HUES6 (cell line): ENCODE results near the gene TBX20.

Source experiments
- H3K27ac ChIP-seq: 2 replicates; pipeline ENCODE4 v1.7.0; 2013; ENCODE audit warnings: low read depth, mild to moderate bottlenecking, low read length, inconsistent platforms
- H3K27me3 ChIP-seq: 2 replicates; pipeline ENCODE4 v1.6.1; 2013; ENCODE audit warnings: low read length; ENCODE audit not compliant: control insufficient read depth, insufficient read depth
- H3K36me3 ChIP-seq: 2 replicates; pipeline ENCODE4 v1.6.1; 2013; ENCODE audit warnings: low read length; ENCODE audit not compliant: control insufficient read depth, insufficient read depth
- H3K4me1 ChIP-seq: 2 replicates; pipeline ENCODE4 v1.6.1; 2013; ENCODE audit warnings: low read length; ENCODE audit not compliant: control insufficient read depth, insufficient read depth
- H3K4me3 ChIP-seq: 2 replicates; pipeline ENCODE4 v1.5.1; 2013; ENCODE audit warnings: low read depth, low read length
- H3K9ac ChIP-seq: one replicate; pipeline ENCODE4 v1.6.1; 2013; ENCODE audit warnings: mild to moderate bottlenecking, low read length
- H3K9me3 ChIP-seq: 2 replicates; pipeline ENCODE4 v1.6.1; 2013; ENCODE audit warnings: low read depth, low read length; ENCODE audit not compliant: control insufficient read depth, insufficient read depth

Gene TBX20

GRCh38 chr7:35253710-35254495, at the start of gene TBX20:
TBX20 (minus strand) TSS chr7:35254100; CDS start chr7:35253620, 480 bp downstream.
- Histone ChIP-seq H3K36me3 (no peaks in the 10 kb centered on the region), H3K9me3 (no peaks in the 10 kb centered on the region), H3K9ac (peak within 1 kb of the TSS; percentile 69), H3K27me3 (peaks cover 100% of the 10 kb centered on the region), H3K4me1 (peaks cover 35% of the 10 kb centered on the region), H3K27ac (no peak within 1 kb of the TSS), H3K4me3 (peak within 1 kb of the TSS; percentile 68)

- Histone ChIP-seq H3K4me1 (no peaks in the 10 kb centered on the region), H3K27ac (no peak overlapping the region)
Observed at GRCh38 chr7:35289376-35289775, 35.5 kb upstream of the TBX20 start.

GRCh38 chr7:35286986-35287385, 33.1 kb upstream of the TBX20 start:
- H3K27ac ChIP-seq: no peak overlapping the region
- no peak overlapping the region for H3K9ac ChIP-seq
- H3K4me1 ChIP-seq: no peaks in the 10 kb centered on the region
- no peaks in the 10 kb centered on the region; the same call in 1 of the 2 replicates for H3K27me3 ChIP-seq
- no peaks in the 10 kb centered on the region for H3K36me3 ChIP-seq
- H3K9me3 ChIP-seq: no peaks in the 10 kb centered on the region
- no peak overlapping the region for H3K4me3 ChIP-seq

More at GRCh38 chr7:35289376-35289775, 35.5 kb upstream of the TBX20 start:
- Histone ChIP-seq H3K4me3 (no peak overlapping the region), H3K9me3 (no peaks in the 10 kb centered on the region), H3K9ac (no peak overlapping the region), H3K27me3 (no peaks in the 10 kb centered on the region; the same call in 1 of the 2 replicates), H3K36me3 (no peaks in the 10 kb centered on the region)

- no peak overlapping the region for H3K27ac ChIP-seq
- H3K9ac ChIP-seq: no peak overlapping the region
- H3K4me1 ChIP-seq: 0 out of 2 replicates have a peak, but pooled peaks cover under 1% of the 10 kb centered on the region
- no peaks in the 10 kb centered on the region for H3K36me3 ChIP-seq
- no peak overlapping the region for H3K4me3 ChIP-seq
- H3K27me3 ChIP-seq: no peaks in the 10 kb centered on the region; the same call in 1 of the 2 replicates
- no peaks in the 10 kb centered on the region for H3K9me3 ChIP-seq
Observed at GRCh38 chr7:35286422-35286821, 32.5 kb upstream of the TBX20 start.

GRCh38 chr7:35285799-35286198, 31.9 kb upstream of the TBX20 start:
- Histone ChIP-seq H3K27me3 (no peaks in the 10 kb centered on the region; the same call in 1 of the 2 replicates), H3K9me3 (no peaks in the 10 kb centered on the region), H3K4me1 (peaks cover 7% of the 10 kb centered on the region), H3K4me3 (no peak overlapping the region), H3K9ac (no peak overlapping the region), H3K36me3 (no peaks in the 10 kb centered on the region), H3K27ac (no peak overlapping the region)

GRCh38 chr7:35280902-35281301, 27.0 kb upstream of the TBX20 start:
- no peaks in the 10 kb centered on the region for H3K27me3 ChIP-seq
- H3K27ac ChIP-seq: no peak overlapping the region
- H3K36me3 ChIP-seq: no peaks in the 10 kb centered on the region
- no peak overlapping the region for H3K9ac ChIP-seq
- no peak overlapping the region for H3K4me3 ChIP-seq
- H3K9me3 ChIP-seq: no peaks in the 10 kb centered on the region
- H3K4me1 ChIP-seq: peaks cover 13% of the 10 kb centered on the region

GRCh38 chr7:35277359-35277758, 23.5 kb upstream of the TBX20 start:
- peaks cover 13% of the 10 kb centered on the region for H3K4me1 ChIP-seq
- no peaks in the 10 kb centered on the region for H3K9me3 ChIP-seq
- H3K36me3 ChIP-seq: no peaks in the 10 kb centered on the region
- no peak overlapping the region for H3K27ac ChIP-seq
- no peak overlapping the region for H3K9ac ChIP-seq
- H3K27me3 ChIP-seq: no peaks in the 10 kb centered on the region
- no peak overlapping the region for H3K4me3 ChIP-seq

- no peak overlapping the region for H3K4me3 ChIP-seq
Observed at GRCh38 chr7:35272246-35272645, 18.3 kb upstream of the TBX20 start.

GRCh38 chr7:35268953-35269352, 15.1 kb upstream of the TBX20 start:
- peaks cover 4% of the 10 kb centered on the region for H3K27me3 ChIP-seq
- H3K4me3 ChIP-seq: no peak overlapping the region
- H3K9ac ChIP-seq: no peak overlapping the region
- H3K4me1 ChIP-seq: no peaks in the 10 kb centered on the region
- no peaks in the 10 kb centered on the region for H3K9me3 ChIP-seq
- H3K27ac ChIP-seq: no peak overlapping the region
- H3K36me3 ChIP-seq: no peaks in the 10 kb centered on the region

More at GRCh38 chr7:35272246-35272645, 18.3 kb upstream of the TBX20 start:
- no peaks in the 10 kb centered on the region for H3K9me3 ChIP-seq
- H3K9ac ChIP-seq: no peak overlapping the region
- H3K27me3 ChIP-seq: no peaks in the 10 kb centered on the region
- no peaks in the 10 kb centered on the region for H3K4me1 ChIP-seq
- H3K36me3 ChIP-seq: no peaks in the 10 kb centered on the region
- H3K27ac ChIP-seq: no peak overlapping the region

GRCh38 chr7:35267411-35267810, 13.5 kb upstream of the TBX20 start:
- Histone ChIP-seq H3K36me3 (no peaks in the 10 kb centered on the region), H3K27me3 (peaks cover 19% of the 10 kb centered on the region), H3K4me1 (peaks cover 10% of the 10 kb centered on the region; the same call in 1 of the 2 replicates), H3K9ac (no peak overlapping the region), H3K9me3 (no peaks in the 10 kb centered on the region), H3K4me3 (no peak overlapping the region), H3K27ac (no peak overlapping the region)

GRCh38 chr7:35263396-35263795, 9.5 kb upstream of the TBX20 start:
- Histone ChIP-seq H3K27me3 (peaks cover 59% of the 10 kb centered on the region), H3K27ac (no peak overlapping the region), H3K9ac (no peak overlapping the region), H3K4me1 (peaks cover 35% of the 10 kb centered on the region), H3K4me3 (no peak overlapping the region), H3K9me3 (no peaks in the 10 kb centered on the region), H3K36me3 (no peaks in the 10 kb centered on the region)
